Activated T-cell treated with anti-CD3 and anti-CD28 coated beads for 24 hours (primary cell): Measurements from ENCODE around the gene EP400.
"Not testable (repeated sequence)": the region's sequence is repeated elsewhere in the genome, so short reads cannot be mapped to it uniquely, and the experiment has no call there.

Source experiments
- DNase-seq: peaks from one replicate; pipeline ENCODE4 v3.0.0-alpha.2; 2020; ENCODE audit warnings: low read depth

Gene EP400

DNA sequence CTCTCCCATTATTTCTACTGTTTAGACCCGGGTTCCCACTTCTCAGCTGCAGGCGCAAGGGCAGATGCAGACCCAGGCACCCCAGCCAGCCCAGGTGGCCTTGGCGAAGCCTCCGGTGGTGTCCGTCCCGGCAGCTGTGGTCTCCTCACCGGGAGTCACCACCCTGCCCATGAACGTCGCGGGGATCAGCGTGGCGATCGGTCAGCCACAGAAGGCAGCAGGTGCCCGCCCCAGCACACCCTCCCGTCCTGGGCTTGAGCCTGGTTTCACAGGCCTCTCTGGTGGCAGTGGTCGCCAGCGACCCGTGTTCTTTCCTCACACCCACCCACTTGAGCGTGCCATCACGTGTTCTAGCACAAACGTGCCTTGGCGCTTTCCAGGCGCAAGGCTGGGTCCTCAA, 117.0 kb downstream of the EP400 start:
- no peak for DNase-seq

DNA sequence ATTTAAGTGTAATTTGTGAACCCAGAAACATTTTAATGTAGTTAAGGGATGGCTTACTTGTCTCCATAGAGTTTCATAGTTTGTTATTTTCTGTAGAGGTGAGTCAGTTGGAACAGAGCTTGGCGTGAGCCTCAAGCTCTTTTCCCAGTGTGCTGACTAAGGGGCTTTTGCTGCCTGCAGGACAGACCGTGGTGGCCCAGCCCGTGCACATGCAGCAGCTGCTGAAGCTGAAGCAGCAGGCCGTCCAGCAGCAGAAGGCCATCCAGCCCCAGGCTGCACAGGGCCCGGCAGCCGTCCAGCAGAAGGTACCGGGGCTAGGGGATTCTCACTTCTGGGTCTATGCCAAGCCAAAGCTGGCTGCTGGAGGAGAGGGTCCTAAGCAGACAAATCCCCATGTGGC, 117.4 kb downstream of the EP400 start:
- DNase-seq, result no peak

DNA sequence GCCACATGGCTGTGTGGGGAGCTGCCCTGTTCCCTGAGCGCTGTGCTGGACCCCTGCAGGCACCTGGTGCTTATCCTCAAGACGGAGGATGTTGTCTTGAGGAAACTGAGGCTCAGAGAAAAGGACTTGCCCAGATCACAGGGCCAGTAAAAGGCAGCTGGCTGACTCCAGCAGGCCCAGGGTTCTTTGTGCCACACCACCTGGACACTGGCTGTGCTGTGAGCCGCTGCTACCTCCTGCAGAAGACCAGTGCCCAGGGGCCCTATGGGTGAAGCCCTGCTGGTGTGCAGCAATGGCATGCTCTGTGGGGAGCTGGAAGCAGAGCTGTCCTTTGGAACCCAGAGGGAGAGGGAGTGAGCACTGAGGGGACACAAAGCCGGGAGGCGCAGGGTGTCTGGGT, 118.5 kb downstream of the EP400 start:
- DNase-seq, result no peak

DNA sequence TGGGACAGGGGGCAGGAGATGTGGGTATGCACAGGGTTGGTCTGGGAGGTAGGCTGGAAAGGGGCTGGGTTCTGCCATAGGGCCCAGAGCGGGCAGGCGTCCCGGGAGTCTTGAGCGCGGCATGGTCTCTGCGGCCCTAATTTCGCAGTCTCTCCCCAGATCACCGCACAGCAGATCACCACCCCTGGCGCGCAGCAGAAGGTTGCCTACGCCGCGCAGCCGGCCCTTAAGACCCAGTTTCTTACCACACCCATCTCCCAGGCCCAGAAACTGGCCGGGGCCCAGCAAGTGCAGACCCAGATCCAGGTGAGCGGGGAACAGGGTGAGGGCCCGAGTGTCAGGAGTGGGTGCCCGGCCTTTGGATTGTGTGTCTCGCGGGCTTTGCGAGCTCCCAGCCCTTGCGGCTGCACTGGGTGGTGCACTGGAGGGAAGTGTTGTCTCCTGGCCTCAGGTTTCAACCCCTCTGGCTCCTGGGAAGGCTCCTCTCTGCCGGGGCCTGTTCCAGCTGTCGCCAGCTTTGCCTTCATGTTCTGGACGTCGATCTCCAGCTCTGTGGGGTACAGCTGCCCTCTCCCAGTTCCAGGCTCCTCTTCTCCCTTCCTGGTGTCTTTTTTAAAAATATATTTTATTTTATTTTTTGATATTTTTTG, 119.7 kb downstream of the EP400 start:
- DNase-seq, result no peak

DNA sequence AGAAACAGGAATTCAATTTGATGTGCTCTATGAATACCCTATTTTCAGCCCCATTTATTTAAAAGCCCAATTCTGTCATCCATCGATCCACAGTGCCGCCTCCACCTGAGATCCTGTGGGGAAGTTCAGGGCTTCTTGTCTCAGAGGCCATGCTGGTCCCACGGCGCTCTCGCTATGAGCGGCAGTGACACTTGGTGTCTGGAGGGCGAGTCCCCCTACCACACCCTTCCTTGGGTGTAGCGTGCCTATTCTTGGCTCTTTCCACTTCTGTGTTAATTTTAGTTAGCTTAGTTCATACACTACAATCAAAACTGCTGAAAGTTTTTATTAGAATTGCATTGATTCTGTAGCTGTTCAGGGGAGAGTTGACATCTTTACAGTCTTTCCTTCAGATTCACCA, 120.6 kb downstream of the EP400 start:
- DNase-seq, result no peak

GRCh38 chr12:132071040-132071810, 121.5 kb downstream of the EP400 start:
- DNase-seq, result no peak

DNA sequence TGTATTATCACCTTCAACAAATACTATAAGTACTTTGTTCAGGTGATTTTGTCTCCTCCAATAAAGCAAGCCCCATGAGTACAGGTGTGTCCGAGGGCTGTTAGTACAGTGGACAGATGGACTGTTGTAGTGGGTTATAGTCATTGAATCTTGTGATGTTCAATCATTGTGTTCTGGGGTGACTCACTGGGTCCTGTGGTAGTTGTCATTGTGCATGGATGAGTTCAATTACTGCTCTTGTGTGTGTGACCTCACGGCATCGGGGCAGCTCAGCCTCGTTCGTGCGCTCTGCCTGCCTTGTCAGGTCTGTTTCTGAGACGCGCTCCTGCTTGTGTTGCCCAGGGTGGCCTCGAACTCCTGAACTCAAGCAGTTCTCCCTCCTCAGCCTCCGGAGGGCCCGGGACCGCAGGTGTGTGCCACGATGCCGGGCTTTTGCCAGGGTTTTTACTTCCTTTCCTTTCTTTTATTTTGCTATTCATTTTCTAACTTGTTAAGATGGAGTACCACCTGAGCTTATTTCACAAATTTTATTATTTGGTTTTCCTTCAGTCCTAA, 122.2 kb downstream of the EP400 start:
- DNase-seq, result no peak

DNA sequence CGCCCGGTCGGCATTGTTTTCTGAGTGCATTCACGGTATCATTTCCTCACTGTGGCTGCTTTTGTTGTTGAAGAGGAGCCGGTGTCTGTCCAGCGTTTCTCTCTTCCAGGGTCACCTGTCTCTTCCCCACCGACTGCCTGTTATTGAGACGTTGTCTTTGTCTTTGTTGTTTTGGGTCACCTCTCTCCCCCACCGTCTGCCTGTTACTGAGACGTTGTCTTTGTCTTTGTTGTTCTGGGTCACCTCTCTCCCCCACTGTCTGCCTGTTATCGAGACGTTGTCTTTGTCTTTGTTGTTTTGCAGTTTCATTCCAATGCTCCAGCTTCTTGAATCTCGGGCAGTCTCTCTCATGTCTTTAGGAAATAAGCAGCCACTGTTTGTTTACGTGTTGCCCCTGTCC, 124.5 kb downstream of the EP400 start:
- no peak for DNase-seq

DNA sequence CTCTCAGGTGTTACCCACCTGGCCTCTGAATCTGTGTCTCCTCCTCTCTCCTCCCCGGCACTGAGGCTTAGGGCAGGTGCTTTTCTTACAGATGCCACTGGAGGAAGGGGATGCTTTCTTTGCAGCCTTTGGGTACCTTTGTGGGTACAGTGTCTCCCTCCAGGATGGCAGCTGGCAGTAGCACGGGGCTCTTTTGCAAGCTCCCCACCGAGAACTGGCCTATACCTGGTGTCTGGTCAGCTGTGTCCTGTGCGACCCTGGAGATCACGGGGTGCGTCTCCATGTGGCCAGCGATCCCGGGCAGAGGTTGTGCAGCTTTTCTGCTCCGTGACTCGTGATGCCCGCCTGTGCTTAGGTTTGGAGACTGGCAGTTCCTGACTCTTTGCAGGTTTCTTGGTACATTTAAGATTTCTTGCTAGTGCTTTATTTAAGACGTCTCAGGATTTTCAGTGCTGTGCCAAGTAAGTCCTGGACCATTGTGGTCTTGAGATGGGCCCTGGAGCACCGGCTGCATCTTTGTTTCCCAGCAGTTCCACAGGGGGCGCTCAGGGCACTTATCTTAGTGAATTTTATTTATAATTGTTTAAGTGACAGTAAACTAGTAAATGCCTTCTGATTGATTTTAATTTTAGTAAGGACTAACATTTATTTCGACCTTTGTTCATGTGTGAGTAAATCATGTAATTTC, 125.4 kb downstream of the EP400 start:
- no peak for DNase-seq

DNA sequence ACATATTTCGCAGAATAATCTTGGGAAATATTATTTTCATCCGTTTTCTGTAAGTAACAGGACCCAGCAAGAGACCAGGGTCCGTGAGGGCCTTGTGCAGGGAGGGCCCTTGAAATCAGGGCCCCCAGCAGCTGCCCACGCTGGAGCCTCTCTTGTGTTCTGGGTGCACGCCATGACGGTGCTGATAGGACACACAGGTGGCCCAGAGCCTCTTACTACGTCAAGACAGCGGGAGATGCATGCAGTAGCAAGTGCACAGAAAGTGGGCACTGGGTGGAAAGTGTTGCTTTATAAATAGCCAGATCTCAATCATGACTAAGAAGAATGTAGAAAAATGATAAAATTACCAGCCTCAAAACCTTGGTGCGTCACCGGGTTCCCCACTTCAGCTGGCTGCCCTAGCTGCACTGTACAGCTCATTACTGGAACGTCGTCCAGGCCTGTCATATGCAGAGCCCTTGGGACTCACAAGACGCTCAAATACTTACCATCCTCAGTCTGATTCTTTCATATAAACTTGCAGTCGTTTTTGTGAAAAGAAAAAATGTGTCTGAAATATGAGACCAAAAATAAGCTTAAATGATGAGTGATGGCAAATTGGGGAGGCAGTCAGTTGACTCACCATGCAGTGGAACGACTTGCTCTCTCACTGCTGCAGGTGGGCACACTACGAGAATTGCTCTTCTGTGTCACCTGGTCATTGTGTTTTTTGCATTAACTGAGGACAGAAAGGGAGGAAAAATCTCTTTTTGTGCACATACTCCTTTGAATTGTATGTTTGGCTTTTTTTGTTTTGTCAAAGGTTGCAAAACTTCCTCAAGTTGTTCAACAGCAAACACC, 126.2 kb downstream of the EP400 start:
- no peak for DNase-seq

GRCh38 chr12:132076711-132077110, 127.0 kb downstream of the EP400 start:
- DNase-seq, result no peak

GRCh38 chr12:132077322-132078100, 127.8 kb downstream of the EP400 start:
- no peak for DNase-seq

- no peak for DNase-seq
These were observed 128.4 kb downstream of the EP400 start for GRCh38 chr12:132078190-132078589.

DNA sequence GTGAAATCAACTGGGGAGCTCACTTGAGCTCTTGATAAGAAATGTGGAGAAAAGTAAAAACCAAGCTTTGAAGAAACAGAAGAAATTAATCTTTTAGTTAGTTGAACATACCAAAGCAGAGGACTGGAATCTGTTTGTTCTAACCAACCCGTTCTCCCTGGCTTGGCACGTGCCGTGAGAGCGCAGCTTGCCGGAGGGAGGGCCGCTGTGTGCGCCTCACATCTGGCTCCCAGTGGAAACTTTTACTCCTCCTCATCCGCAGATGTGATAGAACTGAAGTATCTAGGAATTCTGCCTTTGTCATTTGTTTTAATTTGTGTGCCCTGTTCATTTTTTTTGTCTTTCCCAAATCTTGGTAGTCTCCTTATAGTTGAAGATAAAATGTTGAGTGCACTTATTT, 129.5 kb downstream of the EP400 start:
- no peak for DNase-seq

DNA sequence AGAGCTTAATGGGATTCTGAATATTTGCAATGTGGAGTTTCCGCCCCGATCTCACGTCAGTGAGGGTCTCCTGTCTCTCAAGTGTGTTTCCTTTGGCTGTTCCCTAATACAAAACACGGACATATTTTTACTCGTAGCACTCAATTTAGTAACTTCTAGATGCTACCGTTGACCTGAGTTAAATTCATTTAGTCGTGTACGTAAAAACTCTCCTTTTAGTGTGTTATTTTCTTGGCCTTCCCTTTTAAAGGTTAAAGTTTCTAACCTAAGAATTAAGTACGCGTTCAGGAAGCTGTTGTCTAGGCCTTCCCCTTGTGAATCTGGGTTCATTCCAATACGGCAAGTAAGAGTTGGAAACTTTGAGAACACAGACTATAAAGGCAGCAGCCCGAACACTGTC, 130.0 kb downstream of the EP400 start:
- no peak for DNase-seq

- not testable (repeated sequence) for DNase-seq
These were observed 130.8 kb downstream of the EP400 start for GRCh38 chr12:132080515-132080914.

GRCh38 chr12:132081423-132081822, 131.7 kb downstream of the EP400 start:
- DNase-seq, result no peak

DNA sequence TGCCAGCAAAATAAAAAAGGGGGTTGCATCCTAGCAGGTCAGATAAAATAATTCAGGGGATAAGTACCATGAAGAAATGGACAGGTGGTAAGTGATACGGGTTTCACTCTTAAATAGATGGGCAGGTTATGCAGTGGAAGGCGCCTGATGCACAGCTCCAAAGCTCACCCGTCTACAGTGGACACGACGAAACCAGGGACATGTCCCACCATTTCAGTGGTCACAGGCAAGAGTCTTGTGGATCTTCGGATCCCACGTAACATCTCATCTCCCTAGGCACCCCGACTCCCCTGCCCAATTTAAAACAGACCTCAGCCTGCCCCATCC, 133.8 kb downstream of the EP400 start:
- no peak for DNase-seq

- DNase-seq, result peak; percentile 85
These were observed 134.3 kb downstream of the EP400 start for GRCh38 chr12:132083941-132084620.

GRCh38 chr12:132084621-132085290, 135.0 kb downstream of the EP400 start:
- DNase-seq, result peak; percentile 35
